ENCODE results near the gene RACK1. TPM values are rescaled to one million over a fixed set of nuclear protein-coding genes. Genes with fewer than 3 reads are reported as not detected.

Gene RACK1
- total and polyA plus RNA-seq, 2 of the 13 experiments (the other 11 are each of a cell fraction or from before 2014, with no cell fraction given) = 2,514 to 6,141 TPM

GRCh38 chr5:181261320-181262049, 17.8 kb upstream of the RACK1 start (continued):
- TF ChIP-seq ZHX1 (CRISPR knock-in tag; IDR thresholded peaks at IDR 0.05; ENCODE audit: low read depth) (peak; percentile 1; the same call in 1 of the 2 replicates), REPIN1 (CRISPR knock-in tag; IDR thresholded peaks at IDR 0.05; ENCODE audit: borderline replicate concordance, low read depth) (no peak), DBP (CRISPR knock-in tag; IDR thresholded peaks at IDR 0.05; ENCODE audit: not compliant biosample characterization) (peak; percentile 70), MLX (CRISPR knock-in tag; IDR thresholded peaks at IDR 0.05) (no peak), HNF4G (IDR thresholded peaks at IDR 0.05; ENCODE audit: borderline replicate concordance, low read depth, low read length) (no peak), HNF4G (CRISPR knock-in tag; IDR thresholded peaks at IDR 0.05; ENCODE audit: borderline replicate concordance, low read depth) (peak; percentile 56; the same call in 1 of the 2 replicates), ZNF337 (CRISPR knock-in tag; IDR thresholded peaks at IDR 0.05; ENCODE audit: borderline replicate concordance, low read depth) (0 out of 2 replicates have a peak, but pooled peaks have one; percentile 10), ZNF580 (CRISPR knock-in tag; IDR thresholded peaks at IDR 0.05; ENCODE audit: borderline replicate concordance, low read depth) (no peak; the same call in 1 of the 2 replicates), NFKB2 (CRISPR knock-in tag; IDR thresholded peaks at IDR 0.05; ENCODE audit: borderline replicate concordance) (peak; percentile 74; the same call in 1 of the 2 replicates), ZNF616 (CRISPR knock-in tag; IDR thresholded peaks at IDR 0.05; ENCODE audit: low read depth) (0 out of 2 replicates have a peak, but pooled peaks have one; percentile 7), HINFP (CRISPR knock-in tag; IDR thresholded peaks at IDR 0.05; ENCODE audit: low read depth) (no peak), ZNF737 (CRISPR knock-in tag; IDR thresholded peaks at IDR 0.05; ENCODE audit: borderline replicate concordance) (no peak), ZBTB8A (CRISPR knock-in tag; IDR thresholded peaks at IDR 0.05; ENCODE audit: borderline replicate concordance, low read depth) (no peak; the same call in 1 of the 2 replicates), ZNF879 (CRISPR knock-in tag; IDR thresholded peaks at IDR 0.05) (peak; percentile 30; the same call in 1 of the 2 replicates), ZNF724P (CRISPR knock-in tag; IDR thresholded peaks at IDR 0.05; ENCODE audit: borderline replicate concordance) (peak; percentile 56; the same call in 1 of the 2 replicates), ZSCAN22 (CRISPR knock-in tag; IDR thresholded peaks at IDR 0.05) (no peak), PCBP2 (optimal IDR thresholded peaks at IDR 0.05; ENCODE audit: low read depth, low read length, poor library complexity, severe bottlenecking) (no peak)

Measured in HepG2 (cell line).